Measurements from ENCODE around the gene CSRP2. TPM values are rescaled to one million over a fixed set of nuclear protein-coding genes. Genes with fewer than 3 reads are reported as not detected.

The CSRP2 gene
- total RNA-seq, 1 donor from 2014 or later: 28.5 TPM

GRCh38 chr12:76914102-76914859 is 35.5 kb upstream of the CSRP2 start:
- Histone ChIP-seq H3K9me3 (no peaks in the 10 kb centered on the region), H3K27ac (no peak overlapping the region), H3K4me3 (no peak overlapping the region), H3K36me3 (no peaks in the 10 kb centered on the region), H3K4me1 (no peaks in the 10 kb centered on the region), H3K27me3 (no peaks in the 10 kb centered on the region)
- TF ChIP-seq CTCF (IDR thresholded peaks at IDR 0.05): no peak
- ATAC-seq (no peak), DNase-seq (no peak)
- intact Hi-C loops (cut with DNase I): no loop called here

GRCh38 chr12:76909290-76909689 is 30.5 kb upstream of the CSRP2 start:
- H3K9me3 ChIP-seq: no peaks in the 10 kb centered on the region
- no peak overlapping the region for H3K27ac ChIP-seq
- H3K4me3 ChIP-seq: no peak overlapping the region
- no peaks in the 10 kb centered on the region for H3K36me3 ChIP-seq
- ATAC-seq (no peak), DNase-seq (no peak)
- H3K4me1 ChIP-seq: no peaks in the 10 kb centered on the region
- H3K27me3 ChIP-seq: no peaks in the 10 kb centered on the region
- TF ChIP-seq CTCF (IDR thresholded peaks at IDR 0.05): no peak
- intact Hi-C loops (cut with DNase I): no loop called here

- Histone ChIP-seq H3K27ac (no peak overlapping the region), H3K36me3 (no peaks in the 10 kb centered on the region), H3K4me3 (no peak overlapping the region), H3K9me3 (no peaks in the 10 kb centered on the region), H3K27me3 (no peaks in the 10 kb centered on the region), H3K4me1 (no peaks in the 10 kb centered on the region)
- intact Hi-C loops (cut with DNase I): no loop called here
- no peak for DNase-seq
- ATAC-seq: no peak
- no peak for TF ChIP-seq CTCF (IDR thresholded peaks at IDR 0.05)
Measured at GRCh38 chr12:76908303-76909017, 29.6 kb upstream of the CSRP2 start.

- ATAC-seq (no peak), DNase-seq (no peak)
- no peaks in the 10 kb centered on the region for H3K36me3 ChIP-seq
- no peak overlapping the region for H3K4me3 ChIP-seq
- TF ChIP-seq CTCF (IDR thresholded peaks at IDR 0.05): no peak
- H3K4me1 ChIP-seq: no peaks in the 10 kb centered on the region
- H3K27me3 ChIP-seq: no peaks in the 10 kb centered on the region
- intact Hi-C loops (cut with DNase I): no loop called here
- H3K9me3 ChIP-seq: no peaks in the 10 kb centered on the region
- H3K27ac ChIP-seq: no peak overlapping the region
Measured at GRCh38 chr12:76901628-76902380, 23.0 kb upstream of the CSRP2 start.

GRCh38 chr12:76899522-76899921 is 20.7 kb upstream of the CSRP2 start:
- Histone ChIP-seq H3K9me3 (no peaks in the 10 kb centered on the region), H3K4me3 (no peak overlapping the region), H3K27ac (no peak overlapping the region), H3K36me3 (no peaks in the 10 kb centered on the region), H3K4me1 (no peaks in the 10 kb centered on the region), H3K27me3 (no peaks in the 10 kb centered on the region)
- ATAC-seq (no peak), DNase-seq (no peak)
- TF ChIP-seq CTCF (IDR thresholded peaks at IDR 0.05): no peak
- intact Hi-C loops (cut with DNase I): no loop called here
